Mesothelial cell of epicardium (in vitro differentiated cells): ENCODE data around the gene SMARCD3. TPM values are rescaled to one million over a fixed set of nuclear protein-coding genes. Genes with fewer than 3 reads are reported as not detected.

Experiments
- DNase-seq, 2 experiments: peaks; one replicate each; pipeline ENCODE4 v3.0.0; 2021; ENCODE audit warnings: low spot score in 2 of 2; ENCODE audit not compliant: unreplicated experiment in 2 of 2
- H3K27ac Mint-ChIP-seq: 2 replicates; pipeline ENCODE4 v1.8.0; 2021; ENCODE audit warnings: mixed read lengths
- H3K27me3 Mint-ChIP-seq: 2 replicates; pipeline ENCODE4 v1.8.0; 2021; ENCODE audit warnings: low read depth, mixed read lengths
- H3K36me3 Mint-ChIP-seq: 2 replicates; pipeline ENCODE4 v1.8.0; 2021; ENCODE audit warnings: mixed read lengths
- H3K4me1 Mint-ChIP-seq: 2 replicates; pipeline ENCODE4 v1.8.0; 2021; ENCODE audit warnings: mixed read lengths
- H3K4me3 Mint-ChIP-seq: 2 replicates; pipeline ENCODE4 v1.8.0; 2021; ENCODE audit warnings: mild to moderate bottlenecking, moderate library complexity, mixed read lengths
- H3K9me3 Mint-ChIP-seq: 2 replicates; pipeline ENCODE4 v1.8.0; 2021; ENCODE audit warnings: mixed read lengths
- CTCF ChIP-seq: fragments of 200-600 bp; sonication (generic); IDR thresholded peaks from one replicate; pipeline ENCODE4 v1.5.0; 2021; ENCODE audit warnings: antibody characterized with exemption; ENCODE audit not compliant: unreplicated experiment
- total RNA-seq: library from RNA; stranded (reverse); gene quantifications from 3 replicates; pipeline ENCODE4 v1.2.1, GENCODE V29; 2021

Gene SMARCD3
- total RNA-seq, 1 donor from 2014 or later = 114 TPM

DNA sequence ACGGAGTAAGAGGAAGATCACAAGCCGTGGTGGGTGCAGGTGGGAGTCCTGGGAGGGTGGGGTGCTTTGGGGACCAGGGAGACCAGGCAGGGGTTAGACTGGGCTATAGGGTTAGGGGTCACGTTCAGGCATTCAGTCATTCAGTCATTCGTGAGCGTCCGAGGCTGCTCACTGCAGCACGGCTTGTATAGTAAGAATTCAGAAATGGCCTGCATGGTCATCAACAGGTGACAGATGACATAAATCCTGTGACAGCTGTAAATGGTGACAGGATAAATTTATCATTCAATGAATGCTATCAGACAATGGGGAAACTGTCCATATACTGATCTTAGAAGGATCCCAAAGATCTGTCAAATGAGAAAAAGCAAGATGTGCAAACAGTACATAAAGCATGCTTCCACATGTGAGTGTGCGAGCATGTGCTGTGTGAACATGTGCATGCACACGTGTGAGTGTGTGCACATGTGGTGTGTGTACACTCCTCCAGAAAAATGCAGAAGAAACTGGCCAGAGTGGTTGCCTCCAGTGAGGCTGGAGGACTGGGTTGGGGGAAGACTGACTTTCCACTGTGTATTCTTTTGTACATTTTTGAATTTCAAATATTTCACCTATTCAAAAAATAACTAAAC, 32.0 kb upstream of the SMARCD3 start:
- Mint-ChIP-seq H3K9me3 (peaks cover 6% of the 10 kb centered on the region), H3K36me3 (no peaks in the 10 kb centered on the region), H3K27ac (no peak overlapping the region), H3K4me1 (peaks cover 13% of the 10 kb centered on the region), H3K27me3 (peaks cover 50% of the 10 kb centered on the region), H3K4me3 (no peak overlapping the region)
- DNase-seq = no peak
- TF ChIP-seq CTCF = no peak

DNA sequence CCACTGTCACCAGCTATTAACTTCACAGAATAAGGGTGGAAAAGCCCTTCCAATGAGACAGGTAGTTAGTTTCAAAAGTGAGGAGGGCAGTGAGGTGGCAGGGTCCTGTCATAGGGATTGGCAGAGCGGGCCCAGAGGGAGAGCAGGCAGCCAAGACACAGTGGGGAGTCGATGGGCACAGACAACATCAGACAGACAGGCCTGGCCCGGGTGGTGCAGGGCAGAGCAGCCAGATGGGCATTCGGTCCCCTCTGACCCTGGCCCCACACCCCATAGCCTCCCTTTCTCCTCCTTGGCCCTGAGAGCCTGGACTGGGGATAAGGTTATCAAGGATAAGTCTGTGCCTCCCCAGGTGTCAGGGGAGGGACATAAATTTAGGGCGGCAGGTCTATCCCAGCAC, 31.4 kb upstream of the SMARCD3 start:
- Mint-ChIP-seq H3K4me1 (peaks cover 13% of the 10 kb centered on the region), H3K4me3 (no peak overlapping the region), H3K27me3 (peaks cover 44% of the 10 kb centered on the region), H3K36me3 (no peaks in the 10 kb centered on the region), H3K27ac (no peak overlapping the region), H3K9me3 (peaks cover 6% of the 10 kb centered on the region)
- no peak for TF ChIP-seq CTCF
- DNase-seq = no peak

DNA sequence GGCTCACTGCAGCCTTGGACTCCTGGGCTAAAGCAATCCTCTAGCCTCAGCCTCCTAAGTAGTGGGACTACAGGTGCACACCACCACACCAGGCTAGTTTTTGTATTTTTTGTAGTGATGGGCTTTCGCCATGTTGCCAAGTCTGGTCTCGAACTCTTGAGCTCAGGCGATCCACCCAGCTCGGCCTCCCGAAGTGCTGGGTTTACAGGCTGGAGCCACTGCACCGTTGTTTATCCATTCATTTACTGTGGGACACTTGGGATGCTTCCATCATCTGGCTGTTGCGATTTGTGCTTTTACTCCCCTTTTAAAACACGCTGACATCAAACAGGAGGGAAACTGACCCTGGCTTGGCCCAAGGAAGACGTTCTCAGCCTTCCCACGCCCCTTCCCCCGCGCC, 30.5 kb upstream of the SMARCD3 start:
- TF ChIP-seq CTCF = no peak
- DNase-seq = no peak
- H3K27ac Mint-ChIP-seq = no peak overlapping the region
- peaks cover 13% of the 10 kb centered on the region for H3K4me1 Mint-ChIP-seq
- no peaks in the 10 kb centered on the region for H3K36me3 Mint-ChIP-seq
- H3K4me3 Mint-ChIP-seq = no peak overlapping the region
- H3K27me3 Mint-ChIP-seq = peaks cover 37% of the 10 kb centered on the region
- peaks cover 6% of the 10 kb centered on the region for H3K9me3 Mint-ChIP-seq

DNA sequence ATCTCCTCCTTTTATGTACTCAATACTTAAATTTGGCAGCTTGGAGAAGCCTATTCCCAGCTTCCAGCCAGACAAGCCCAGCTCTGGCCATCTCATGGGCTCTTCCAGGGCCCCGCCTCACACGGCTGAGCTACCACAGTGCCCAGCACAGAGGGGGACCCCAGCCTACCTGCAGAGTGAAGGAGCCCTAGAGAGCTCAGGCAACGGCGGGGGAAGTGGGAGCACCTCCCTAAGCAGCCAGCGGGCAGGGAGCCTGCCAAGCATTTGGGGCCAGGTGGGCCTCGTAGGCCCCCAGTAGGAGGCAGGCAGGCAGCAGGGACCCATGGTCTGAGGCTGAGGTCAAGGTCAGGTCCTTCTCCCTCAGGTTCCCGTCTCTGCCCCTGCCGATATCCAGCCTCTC, 29.1 kb upstream of the SMARCD3 start:
- DNase-seq = no peak
- H3K4me1 Mint-ChIP-seq = peaks cover 13% of the 10 kb centered on the region
- peaks cover 29% of the 10 kb centered on the region for H3K27me3 Mint-ChIP-seq
- TF ChIP-seq CTCF = no peak
- H3K36me3 Mint-ChIP-seq = no peaks in the 10 kb centered on the region
- no peak overlapping the region for H3K27ac Mint-ChIP-seq
- peaks cover under 1% of the 10 kb centered on the region for H3K9me3 Mint-ChIP-seq
- H3K4me3 Mint-ChIP-seq = peak overlapping the region; percentile 65

GRCh38 chr7:151276666-151277590, 28.4 kb upstream of the SMARCD3 start:
- peak overlapping the region; percentile 65 for H3K4me3 Mint-ChIP-seq
- H3K27me3 Mint-ChIP-seq = peaks cover 27% of the 10 kb centered on the region
- no peaks in the 10 kb centered on the region for H3K9me3 Mint-ChIP-seq
- no peak overlapping the region for H3K27ac Mint-ChIP-seq
- peaks cover 18% of the 10 kb centered on the region for H3K4me1 Mint-ChIP-seq
- no peaks in the 10 kb centered on the region for H3K36me3 Mint-ChIP-seq
- peak in 1 of 2 experiments; percentile 54 for DNase-seq
- TF ChIP-seq CTCF = no peak
